Stomach (tissue), 4 donors: ENCODE results near the gene SGCG.

Experiments used
- POLR2A ChIP-seq, 4 donors: fragments of 450-650 bp; IDR thresholded peaks; one replicate each; pipeline ENCODE4 v1.6.1; 2016; ENCODE audit warnings: antibody characterized with exemption in 4 of 4, control low read depth in 2 of 4, mild to moderate bottlenecking in 1 of 4, moderate library complexity in 1 of 4
- POLR2AphosphoS5 ChIP-seq, 3 donors: sonication (generic); formaldehyde crosslinking; IDR thresholded peaks; one replicate each; pipeline ENCODE4 v1.6.1; 2016; ENCODE audit warnings: antibody characterized with exemption in 3 of 3
- TF ChIP-seq, protein P1 (sequence below), 7 experiments: fragments of 450-650 bp in 4 of 7; fragments of 200-600 bp in 3 of 7; sonication (generic) in 3 of 7; IDR thresholded peaks; one replicate each; pipeline ENCODE4 v1.5.1; 2016 to 2019; ENCODE audit warnings: antibody characterized with exemption in 7 of 7, control low read depth in 2 of 7, mild to moderate bottlenecking in 1 of 7

- TF ChIP-seq, protein P1, sequence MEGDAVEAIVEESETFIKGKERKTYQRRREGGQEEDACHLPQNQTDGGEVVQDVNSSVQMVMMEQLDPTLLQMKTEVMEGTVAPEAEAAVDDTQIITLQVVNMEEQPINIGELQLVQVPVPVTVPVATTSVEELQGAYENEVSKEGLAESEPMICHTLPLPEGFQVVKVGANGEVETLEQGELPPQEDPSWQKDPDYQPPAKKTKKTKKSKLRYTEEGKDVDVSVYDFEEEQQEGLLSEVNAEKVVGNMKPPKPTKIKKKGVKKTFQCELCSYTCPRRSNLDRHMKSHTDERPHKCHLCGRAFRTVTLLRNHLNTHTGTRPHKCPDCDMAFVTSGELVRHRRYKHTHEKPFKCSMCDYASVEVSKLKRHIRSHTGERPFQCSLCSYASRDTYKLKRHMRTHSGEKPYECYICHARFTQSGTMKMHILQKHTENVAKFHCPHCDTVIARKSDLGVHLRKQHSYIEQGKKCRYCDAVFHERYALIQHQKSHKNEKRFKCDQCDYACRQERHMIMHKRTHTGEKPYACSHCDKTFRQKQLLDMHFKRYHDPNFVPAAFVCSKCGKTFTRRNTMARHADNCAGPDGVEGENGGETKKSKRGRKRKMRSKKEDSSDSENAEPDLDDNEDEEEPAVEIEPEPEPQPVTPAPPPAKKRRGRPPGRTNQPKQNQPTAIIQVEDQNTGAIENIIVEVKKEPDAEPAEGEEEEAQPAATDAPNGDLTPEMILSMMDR (IDR thresholded peaks at IDR 0.05) = no peak
- TF ChIP-seq POLR2A (IDR thresholded peaks at IDR 0.05) = no peak
- no peak for TF ChIP-seq POLR2AphosphoS5 (IDR thresholded peaks at IDR 0.05)
These were observed 173.7 kb downstream of the SGCG start for GRCh38 chr13:23354520-23354919.
